ENCODE data around the gene RIPPLY3.
"Not testable (repeated sequence)": the region's sequence is repeated elsewhere in the genome, so short reads cannot be mapped to it uniquely, and the experiment has no call there.

DNA sequence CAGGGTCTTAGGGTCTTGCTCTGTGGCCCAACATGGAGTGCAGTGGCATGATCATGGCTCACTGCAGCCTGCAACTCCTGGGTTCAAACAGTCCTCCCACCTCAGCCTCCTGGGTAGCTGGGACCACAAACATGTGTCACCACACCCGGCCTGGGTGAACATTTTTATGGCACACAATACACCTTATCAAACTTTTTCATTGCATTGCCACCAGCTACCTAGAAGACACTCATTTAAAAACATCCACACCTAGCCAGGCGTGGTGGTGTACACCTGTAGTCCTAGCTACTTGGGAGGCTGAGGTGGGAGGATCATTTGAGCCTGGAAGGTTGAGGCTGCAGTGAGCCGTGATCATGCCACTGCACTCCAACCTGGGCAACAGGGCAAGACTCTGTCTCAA is 2.6 kb upstream of the RIPPLY3 start:
- TF ChIP-seq POLR2A (IDR thresholded peaks at IDR 0.05; ENCODE audit: low read depth); EP300 (IDR thresholded peaks at IDR 0.05); POLR2AphosphoS5 (IDR thresholded peaks at IDR 0.05): not testable (repeated sequence)
- TF ChIP-seq, protein P1, sequence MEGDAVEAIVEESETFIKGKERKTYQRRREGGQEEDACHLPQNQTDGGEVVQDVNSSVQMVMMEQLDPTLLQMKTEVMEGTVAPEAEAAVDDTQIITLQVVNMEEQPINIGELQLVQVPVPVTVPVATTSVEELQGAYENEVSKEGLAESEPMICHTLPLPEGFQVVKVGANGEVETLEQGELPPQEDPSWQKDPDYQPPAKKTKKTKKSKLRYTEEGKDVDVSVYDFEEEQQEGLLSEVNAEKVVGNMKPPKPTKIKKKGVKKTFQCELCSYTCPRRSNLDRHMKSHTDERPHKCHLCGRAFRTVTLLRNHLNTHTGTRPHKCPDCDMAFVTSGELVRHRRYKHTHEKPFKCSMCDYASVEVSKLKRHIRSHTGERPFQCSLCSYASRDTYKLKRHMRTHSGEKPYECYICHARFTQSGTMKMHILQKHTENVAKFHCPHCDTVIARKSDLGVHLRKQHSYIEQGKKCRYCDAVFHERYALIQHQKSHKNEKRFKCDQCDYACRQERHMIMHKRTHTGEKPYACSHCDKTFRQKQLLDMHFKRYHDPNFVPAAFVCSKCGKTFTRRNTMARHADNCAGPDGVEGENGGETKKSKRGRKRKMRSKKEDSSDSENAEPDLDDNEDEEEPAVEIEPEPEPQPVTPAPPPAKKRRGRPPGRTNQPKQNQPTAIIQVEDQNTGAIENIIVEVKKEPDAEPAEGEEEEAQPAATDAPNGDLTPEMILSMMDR (IDR thresholded peaks at IDR 0.05), result not testable (repeated sequence)

Data from esophagus muscularis mucosa (tissue), 4 donors.